OCI-LY3 (cell line): ENCODE measurements around the gene COL11A2.

ENCODE experiments used
- H2AFZ ChIP-seq: fragments of 200-600, 300-600 bp; shearing (Covaris generic); 2 replicates; pipeline ENCODE4 v1.6.0; 2014; ENCODE audit warnings: antibody characterized with exemption, low read depth, low read length
- H3K27ac ChIP-seq: fragments of 200-600, 300-600 bp; sonication (generic); 2 replicates; pipeline ENCODE4 v1.5.1; 2014; ENCODE audit warnings: mild to moderate bottlenecking, low read length, moderate library complexity, mixed read lengths
- H3K27me3 ChIP-seq: fragments of 200-600, 300-600 bp; sonication (generic); 2 replicates; pipeline ENCODE4 v1.6.1; 2014; ENCODE audit warnings: low read depth, low read length, mixed read lengths
- H3K36me3 ChIP-seq: fragments of 200-600, 300-600 bp; sonication (generic); replicated peaks from 2 replicates; pipeline ENCODE3; 2014; ENCODE audit warnings: low read depth, low read length, mixed read lengths
- H3K4me1 ChIP-seq: fragments of 300-600, 200-600 bp; sonication (generic); 2 replicates; pipeline ENCODE4 v1.6.1; 2014; ENCODE audit warnings: low read length, mixed read lengths
- H3K4me2 ChIP-seq: fragments of 200-600, 300-600 bp; sonication (generic); 2 replicates; pipeline ENCODE4 v1.6.1; 2014; ENCODE audit warnings: low read length, mixed read lengths
- H3K4me3 ChIP-seq: fragments of 300-600, 200-600 bp; sonication (generic); 2 replicates; pipeline ENCODE4 v1.5.1; 2014; ENCODE audit warnings: antibody characterized with exemption, mild to moderate bottlenecking, low read length, moderate library complexity
- H3K79me2 ChIP-seq: fragments of 300-600, 200-600 bp; shearing (Covaris generic); 2 replicates; pipeline ENCODE4 v1.6.1; 2014; ENCODE audit warnings: mild to moderate bottlenecking, low read length, mixed read lengths
- H3K9ac ChIP-seq: fragments of 300-600, 200-600 bp; shearing (Covaris generic); 2 replicates; pipeline ENCODE4 v1.6.0; 2014; ENCODE audit warnings: mild to moderate bottlenecking, low read length, moderate library complexity
- H3K9me3 ChIP-seq: fragments of 200-600, 300-600 bp; shearing (Covaris generic); 2 replicates; pipeline ENCODE4 v1.6.1; 2014; ENCODE audit warnings: low read length, mixed read lengths; ENCODE audit not compliant: insufficient read depth
- H4K20me1 ChIP-seq: fragments of 200-600, 300-600 bp; sonication (generic); 2 replicates; pipeline ENCODE4 v1.6.1; 2016; ENCODE audit warnings: low read length, mixed read lengths; ENCODE audit not compliant: insufficient read depth
- EZH2phosphoT487 ChIP-seq: fragments of 200-600 bp; shearing (Covaris generic); IDR thresholded peaks from 2 replicates; pipeline ENCODE4 v1.6.1; 2018; ENCODE audit warnings: antibody characterized with exemption, mixed run types, low read depth
- TF ChIP-seq, protein P1 (sequence below): fragments of 200-600, 300-600 bp; sonication (generic); IDR thresholded peaks from 2 replicates; pipeline ENCODE4 v1.5.1; 2014; ENCODE audit warnings: antibody characterized with exemption, low read length, low read depth

The COL11A2 gene

DNA sequence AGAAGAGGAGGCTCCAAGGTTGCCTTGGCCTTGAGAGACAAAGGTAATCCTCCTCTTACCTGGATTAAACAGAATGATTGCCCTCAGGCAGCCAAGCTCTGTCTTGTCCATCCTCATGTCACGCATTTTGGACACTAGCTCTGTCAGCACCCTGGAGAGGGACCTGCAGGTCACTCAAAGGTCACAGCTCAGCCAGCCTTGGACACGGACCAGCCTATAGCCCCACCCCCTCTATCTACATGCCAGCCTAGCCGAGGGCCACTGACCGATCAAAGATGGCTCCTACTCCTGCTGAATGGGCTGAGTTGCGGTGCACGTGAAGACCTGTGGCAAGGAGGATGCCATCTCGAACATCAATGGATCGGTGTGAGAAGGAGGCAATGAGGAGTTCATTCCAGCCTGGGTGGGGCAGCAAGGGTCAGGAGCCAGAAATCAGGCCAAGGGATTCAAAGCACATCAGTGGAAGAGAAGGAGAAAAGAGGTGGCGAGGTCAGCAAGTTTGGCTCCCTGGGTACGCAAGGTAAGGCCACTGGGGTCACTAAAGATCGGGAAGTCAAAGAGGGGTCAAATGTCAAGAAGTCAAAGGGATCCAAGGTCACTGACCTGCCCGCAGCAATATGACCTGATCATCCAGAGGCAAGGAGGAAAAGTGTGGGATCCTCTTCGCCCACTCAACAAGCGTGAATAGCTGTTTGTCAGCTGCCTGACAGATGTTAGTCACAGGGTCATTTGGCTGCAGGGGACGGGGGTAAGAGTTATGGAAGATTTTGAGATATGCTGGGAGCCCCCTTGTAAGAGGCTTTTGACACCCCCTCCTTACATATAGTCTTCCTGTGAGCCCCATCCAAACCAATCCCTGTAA, 3.3 kb upstream of the COL11A2 start:
- H3K9me3 ChIP-seq = no peaks in the 10 kb centered on the region
- TF ChIP-seq EZH2phosphoT487 = no peak
- TF ChIP-seq, protein P1, sequence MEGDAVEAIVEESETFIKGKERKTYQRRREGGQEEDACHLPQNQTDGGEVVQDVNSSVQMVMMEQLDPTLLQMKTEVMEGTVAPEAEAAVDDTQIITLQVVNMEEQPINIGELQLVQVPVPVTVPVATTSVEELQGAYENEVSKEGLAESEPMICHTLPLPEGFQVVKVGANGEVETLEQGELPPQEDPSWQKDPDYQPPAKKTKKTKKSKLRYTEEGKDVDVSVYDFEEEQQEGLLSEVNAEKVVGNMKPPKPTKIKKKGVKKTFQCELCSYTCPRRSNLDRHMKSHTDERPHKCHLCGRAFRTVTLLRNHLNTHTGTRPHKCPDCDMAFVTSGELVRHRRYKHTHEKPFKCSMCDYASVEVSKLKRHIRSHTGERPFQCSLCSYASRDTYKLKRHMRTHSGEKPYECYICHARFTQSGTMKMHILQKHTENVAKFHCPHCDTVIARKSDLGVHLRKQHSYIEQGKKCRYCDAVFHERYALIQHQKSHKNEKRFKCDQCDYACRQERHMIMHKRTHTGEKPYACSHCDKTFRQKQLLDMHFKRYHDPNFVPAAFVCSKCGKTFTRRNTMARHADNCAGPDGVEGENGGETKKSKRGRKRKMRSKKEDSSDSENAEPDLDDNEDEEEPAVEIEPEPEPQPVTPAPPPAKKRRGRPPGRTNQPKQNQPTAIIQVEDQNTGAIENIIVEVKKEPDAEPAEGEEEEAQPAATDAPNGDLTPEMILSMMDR = no peak
- peaks cover 13% of the 10 kb centered on the region for H3K36me3 ChIP-seq
- H3K4me2 ChIP-seq = no peak overlapping the region
- H3K27ac ChIP-seq = no peak overlapping the region
- no peak overlapping the region for H2AFZ ChIP-seq
- H4K20me1 ChIP-seq = no peaks in the 10 kb centered on the region; the same call in 1 of the 2 replicates
- H3K9ac ChIP-seq = no peak overlapping the region
- peaks cover 17% of the 10 kb centered on the region for H3K79me2 ChIP-seq
- H3K4me1 ChIP-seq = 0 out of 2 replicates have a peak, but pooled peaks cover 2% of the 10 kb centered on the region
- no peak overlapping the region for H3K4me3 ChIP-seq
- H3K27me3 ChIP-seq = no peaks in the 10 kb centered on the region

GRCh38 chr6:33194431-33194979, 2.2 kb upstream of the COL11A2 start:
- Histone ChIP-seq H3K4me3 (no peak overlapping the region), H3K27ac (no peak overlapping the region), H2AFZ (no peak overlapping the region), H3K4me2 (no peak overlapping the region), H3K36me3 (peaks cover 13% of the 10 kb centered on the region), H3K4me1 (0 out of 2 replicates have a peak, but pooled peaks cover 2% of the 10 kb centered on the region), H3K9me3 (no peaks in the 10 kb centered on the region), H3K27me3 (no peaks in the 10 kb centered on the region), H3K79me2 (peaks cover 8% of the 10 kb centered on the region), H3K9ac (no peak overlapping the region), H4K20me1 (no peaks in the 10 kb centered on the region; the same call in 1 of the 2 replicates)
- TF ChIP-seq, protein P1 = no peak
- TF ChIP-seq EZH2phosphoT487 = no peak

- no peak for TF ChIP-seq EZH2phosphoT487
- TF ChIP-seq, protein P1 = no peak
- Histone ChIP-seq H3K4me2 (no peak overlapping the region), H3K27ac (no peak overlapping the region), H3K36me3 (peaks cover 13% of the 10 kb centered on the region), H3K4me3 (no peak overlapping the region), H3K9ac (no peak overlapping the region), H3K4me1 (no peaks in the 10 kb centered on the region), H2AFZ (no peak overlapping the region), H3K27me3 (no peaks in the 10 kb centered on the region), H3K9me3 (no peaks in the 10 kb centered on the region), H4K20me1 (no peaks in the 10 kb centered on the region; the same call in 1 of the 2 replicates), H3K79me2 (no peaks in the 10 kb centered on the region)
Observed at GRCh38 chr6:33193619-33194018, 1.4 kb upstream of the COL11A2 start.
